ENCODE data around the gene FAM200B.

DNA sequence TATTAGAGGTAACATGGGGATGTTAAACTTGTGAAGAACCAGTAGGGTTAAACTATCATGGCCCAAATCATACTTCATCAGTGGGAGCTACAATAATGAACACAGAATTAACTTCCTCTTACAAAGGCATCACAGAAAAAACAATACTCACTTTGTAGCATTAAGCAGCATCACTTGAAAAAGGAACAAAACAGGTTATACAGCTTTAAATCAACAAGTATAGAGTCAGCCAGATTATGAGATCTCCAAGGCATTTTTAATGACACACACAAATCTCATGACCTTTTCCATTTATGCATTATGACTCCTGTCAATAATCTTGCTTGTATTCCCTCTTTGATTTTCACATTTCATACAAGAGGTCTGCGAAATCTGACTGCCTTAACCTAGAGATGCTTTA lies 44.8 kb upstream of the FAM200B start:
- TF ChIP-seq POLR2AphosphoS5 (IDR thresholded peaks at IDR 0.05; ENCODE audit: insufficient read depth, low read depth, low read length) (no peak), EZH2 (IDR thresholded peaks at IDR 0.05; ENCODE audit: borderline replicate concordance, low read depth, low read length, severe bottlenecking) (no peak), JUN (IDR thresholded peaks at IDR 0.05; ENCODE audit: borderline replicate concordance, insufficient read depth, insufficient read length, low read depth) (no peak)
- TF ChIP-seq, protein P1, sequence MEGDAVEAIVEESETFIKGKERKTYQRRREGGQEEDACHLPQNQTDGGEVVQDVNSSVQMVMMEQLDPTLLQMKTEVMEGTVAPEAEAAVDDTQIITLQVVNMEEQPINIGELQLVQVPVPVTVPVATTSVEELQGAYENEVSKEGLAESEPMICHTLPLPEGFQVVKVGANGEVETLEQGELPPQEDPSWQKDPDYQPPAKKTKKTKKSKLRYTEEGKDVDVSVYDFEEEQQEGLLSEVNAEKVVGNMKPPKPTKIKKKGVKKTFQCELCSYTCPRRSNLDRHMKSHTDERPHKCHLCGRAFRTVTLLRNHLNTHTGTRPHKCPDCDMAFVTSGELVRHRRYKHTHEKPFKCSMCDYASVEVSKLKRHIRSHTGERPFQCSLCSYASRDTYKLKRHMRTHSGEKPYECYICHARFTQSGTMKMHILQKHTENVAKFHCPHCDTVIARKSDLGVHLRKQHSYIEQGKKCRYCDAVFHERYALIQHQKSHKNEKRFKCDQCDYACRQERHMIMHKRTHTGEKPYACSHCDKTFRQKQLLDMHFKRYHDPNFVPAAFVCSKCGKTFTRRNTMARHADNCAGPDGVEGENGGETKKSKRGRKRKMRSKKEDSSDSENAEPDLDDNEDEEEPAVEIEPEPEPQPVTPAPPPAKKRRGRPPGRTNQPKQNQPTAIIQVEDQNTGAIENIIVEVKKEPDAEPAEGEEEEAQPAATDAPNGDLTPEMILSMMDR (IDR thresholded peaks at IDR 0.05; ENCODE audit: extremely low read depth in 1 of 2, insufficient read depth in 1 of 2, low read depth in 1 of 2, low read length in 2 of 2) = no peak
- TF ChIP-seq, protein P2, sequence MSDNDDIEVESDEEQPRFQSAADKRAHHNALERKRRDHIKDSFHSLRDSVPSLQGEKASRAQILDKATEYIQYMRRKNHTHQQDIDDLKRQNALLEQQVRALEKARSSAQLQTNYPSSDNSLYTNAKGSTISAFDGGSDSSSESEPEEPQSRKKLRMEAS (IDR thresholded peaks at IDR 0.05; ENCODE audit: insufficient read depth, insufficient read length) = no peak
